Sigmoid colon (tissue), 4 donors: ENCODE measurements around the gene CDON.

ENCODE experiments used
- POLR2A ChIP-seq, 2 donors: fragments of 450-650 bp; IDR thresholded peaks; one replicate each; pipeline ENCODE4 v1.6.1; 2016; ENCODE audit warnings: antibody characterized with exemption in 2 of 2, mild to moderate bottlenecking in 2 of 2, moderate library complexity in 2 of 2
- POLR2AphosphoS5 ChIP-seq, 4 donors: sonication (generic); formaldehyde crosslinking; IDR thresholded peaks; one replicate each; pipeline ENCODE4 v1.6.1; 2017; ENCODE audit warnings: antibody characterized with exemption in 4 of 4
- TF ChIP-seq, protein P1 (sequence below), 4 experiments: fragments of 450-650 bp in 3 of 4; fragments of 200-600 bp in 1 of 4; IDR thresholded peaks; one replicate each; pipeline ENCODE4 v1.5.1; 2016 to 2019; ENCODE audit warnings: antibody characterized with exemption in 4 of 4, mild to moderate bottlenecking in 3 of 4, moderate library complexity in 2 of 4

GRCh38 chr11:125960771-125961170 is 101.9 kb downstream of the CDON start:
- TF ChIP-seq, protein P1, sequence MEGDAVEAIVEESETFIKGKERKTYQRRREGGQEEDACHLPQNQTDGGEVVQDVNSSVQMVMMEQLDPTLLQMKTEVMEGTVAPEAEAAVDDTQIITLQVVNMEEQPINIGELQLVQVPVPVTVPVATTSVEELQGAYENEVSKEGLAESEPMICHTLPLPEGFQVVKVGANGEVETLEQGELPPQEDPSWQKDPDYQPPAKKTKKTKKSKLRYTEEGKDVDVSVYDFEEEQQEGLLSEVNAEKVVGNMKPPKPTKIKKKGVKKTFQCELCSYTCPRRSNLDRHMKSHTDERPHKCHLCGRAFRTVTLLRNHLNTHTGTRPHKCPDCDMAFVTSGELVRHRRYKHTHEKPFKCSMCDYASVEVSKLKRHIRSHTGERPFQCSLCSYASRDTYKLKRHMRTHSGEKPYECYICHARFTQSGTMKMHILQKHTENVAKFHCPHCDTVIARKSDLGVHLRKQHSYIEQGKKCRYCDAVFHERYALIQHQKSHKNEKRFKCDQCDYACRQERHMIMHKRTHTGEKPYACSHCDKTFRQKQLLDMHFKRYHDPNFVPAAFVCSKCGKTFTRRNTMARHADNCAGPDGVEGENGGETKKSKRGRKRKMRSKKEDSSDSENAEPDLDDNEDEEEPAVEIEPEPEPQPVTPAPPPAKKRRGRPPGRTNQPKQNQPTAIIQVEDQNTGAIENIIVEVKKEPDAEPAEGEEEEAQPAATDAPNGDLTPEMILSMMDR (IDR thresholded peaks at IDR 0.05), result no peak
- TF ChIP-seq POLR2AphosphoS5 (IDR thresholded peaks at IDR 0.05) (no peak), POLR2A (IDR thresholded peaks at IDR 0.05) (no peak)
